Stimulated activated CD8-positive, alpha-beta memory T cell treated with anti-CD3 and anti-CD28 coated beads, Interleukin-15, amount 100 ng/mL, for 48 hours (primary cell): ENCODE data around the gene MR1.

Experiments
- DNase-seq, 2 donors: peaks; one replicate each; pipeline ENCODE4 v3.0.0-alpha.2; 2020; ENCODE audit warnings: low read depth in 2 of 2

Gene MR1

DNA sequence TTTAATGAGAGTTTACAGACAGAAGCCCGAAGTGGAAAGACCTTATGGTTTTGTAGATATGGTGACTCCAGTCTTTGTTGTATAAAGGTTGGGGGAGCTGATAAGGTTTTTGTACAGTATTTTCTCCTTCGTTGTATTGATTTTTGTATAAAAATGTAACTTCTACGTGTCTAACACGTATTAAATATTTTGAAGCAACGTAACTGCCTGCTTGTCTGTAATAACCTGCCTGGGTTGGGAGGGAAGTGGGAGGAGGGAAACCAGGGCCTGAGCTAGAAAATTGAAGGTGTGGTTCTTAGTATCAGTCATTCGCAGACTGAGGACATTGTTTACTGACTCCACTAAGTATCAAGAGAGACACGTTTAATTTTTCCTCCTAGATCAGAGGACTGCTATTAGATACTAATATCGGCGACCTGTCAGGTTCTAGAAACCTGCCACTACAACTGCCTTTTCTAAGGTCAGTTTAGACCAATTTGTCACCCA lies 56.9 kb downstream of the MR1 start:
- DNase-seq, result peak in 1 of 2 donors; percentile 22

DNA sequence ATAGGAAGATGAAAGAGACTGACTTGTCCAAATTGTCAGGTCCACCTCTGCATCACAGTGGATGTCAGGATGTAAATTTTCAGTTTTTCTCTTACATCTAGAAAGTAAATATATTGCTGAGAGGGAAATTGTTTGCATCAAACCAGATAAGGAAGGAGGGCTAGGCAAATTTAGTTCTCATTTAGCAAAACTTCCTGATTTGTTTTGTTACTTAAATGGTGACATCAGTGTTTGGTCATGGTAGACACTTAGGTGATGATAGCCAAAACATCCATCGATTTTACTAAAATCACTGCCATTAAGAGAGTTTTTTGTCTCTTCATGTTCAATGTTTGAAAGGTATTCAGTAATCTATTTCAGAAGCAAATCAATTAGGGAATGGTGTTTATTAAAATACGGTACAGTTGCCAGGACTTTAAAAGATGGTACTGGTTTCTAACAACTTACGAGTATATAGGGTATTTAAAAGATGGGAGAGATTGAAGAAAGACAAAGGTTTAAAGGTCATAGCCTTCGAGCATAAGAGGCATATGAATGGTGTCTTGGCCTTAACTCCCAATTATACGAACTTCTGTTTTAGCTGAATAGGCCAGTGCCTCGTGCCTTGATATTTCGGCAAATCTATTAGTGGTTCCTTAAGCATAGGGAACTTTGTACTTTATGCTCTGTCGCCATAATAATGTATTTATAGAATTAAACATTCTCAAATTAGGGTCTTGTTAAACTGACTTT lies 57.7 kb downstream of the MR1 start:
- DNase-seq, result no peak

DNA sequence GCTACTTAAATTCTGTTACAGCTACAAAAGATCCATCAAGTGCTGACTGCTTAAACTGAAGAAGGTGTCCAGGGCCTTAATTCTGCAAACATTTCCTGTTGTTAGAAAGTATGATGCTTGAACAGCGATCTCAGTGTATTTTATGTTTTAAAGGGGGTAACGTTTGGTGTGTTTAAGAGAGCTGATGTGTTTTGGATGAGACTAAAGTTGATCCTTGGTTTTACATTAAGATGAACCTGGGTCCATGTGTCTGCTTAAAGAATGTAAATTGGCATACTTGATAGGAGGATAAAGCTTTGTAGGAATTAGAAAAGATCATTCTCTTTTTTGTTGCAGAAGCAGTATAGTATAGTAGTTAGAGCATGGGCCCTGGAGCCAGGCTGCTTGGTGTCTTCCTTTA lies 58.3 kb downstream of the MR1 start:
- DNase-seq, result no peak

DNA sequence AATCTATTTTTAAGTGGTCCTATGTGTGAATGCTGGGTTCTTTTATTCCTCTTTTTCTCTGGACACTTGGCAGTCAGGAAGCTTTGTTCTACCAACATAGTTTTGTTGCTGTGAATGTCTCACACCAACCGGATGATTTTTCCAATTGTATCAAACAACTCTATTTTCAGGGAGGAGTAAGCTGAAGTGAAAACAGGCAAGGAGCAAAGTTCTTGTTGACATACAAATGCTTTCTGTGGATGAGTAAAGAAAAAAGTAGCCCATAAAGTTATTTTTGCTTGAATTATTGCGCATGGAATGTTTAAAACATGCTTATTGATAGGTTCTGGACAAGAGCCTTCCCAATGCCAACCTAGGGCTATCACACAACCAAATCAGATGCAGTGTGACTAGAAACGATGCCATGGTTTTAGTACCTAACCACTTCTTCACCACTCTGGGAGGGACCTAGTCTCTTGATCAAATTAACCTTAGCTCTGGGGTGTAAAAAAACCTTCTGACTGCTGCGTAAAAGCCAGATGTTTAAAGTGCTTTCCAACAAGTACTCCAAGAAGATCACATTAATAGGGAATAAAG lies 59.2 kb downstream of the MR1 start:
- DNase-seq, result no peak

DNA sequence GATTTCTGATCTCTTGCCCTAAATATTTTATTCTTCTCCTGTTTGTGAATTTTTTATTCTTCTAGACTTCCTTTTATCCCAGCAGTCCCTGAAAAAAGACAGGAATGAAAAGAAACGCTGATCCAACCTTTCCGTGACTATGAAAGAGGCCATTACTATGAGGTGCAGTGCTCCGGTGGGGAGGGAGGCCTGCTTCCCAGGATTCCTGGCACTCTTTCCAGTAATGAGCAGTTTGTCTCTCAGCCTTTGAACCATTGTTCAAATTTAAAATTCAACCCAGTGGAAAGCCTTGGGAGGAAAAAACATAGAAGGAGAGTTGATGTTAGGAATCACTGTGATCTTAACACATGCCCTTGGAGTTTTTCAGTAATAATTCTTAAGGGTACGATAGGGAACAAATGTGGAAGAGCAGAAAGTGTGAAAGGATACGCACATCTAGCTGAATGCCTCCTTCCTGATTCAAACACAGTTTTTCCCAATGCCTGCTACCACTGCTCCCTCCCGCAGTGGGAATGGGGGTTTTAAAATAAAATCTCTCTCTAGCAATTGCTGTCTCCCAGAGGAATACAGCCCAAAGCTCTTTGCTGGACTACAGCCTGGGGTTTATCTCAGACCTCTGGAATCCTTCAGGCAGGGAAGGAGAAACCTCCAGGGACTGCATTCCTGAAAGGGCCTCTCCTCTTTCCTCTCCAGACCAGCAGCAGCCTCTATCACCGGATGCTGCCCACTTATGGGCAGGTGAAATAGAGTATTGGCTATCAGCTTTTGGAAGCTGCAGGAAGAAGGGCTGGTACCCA lies 60.8 kb downstream of the MR1 start:
- DNase-seq, result no peak

DNA sequence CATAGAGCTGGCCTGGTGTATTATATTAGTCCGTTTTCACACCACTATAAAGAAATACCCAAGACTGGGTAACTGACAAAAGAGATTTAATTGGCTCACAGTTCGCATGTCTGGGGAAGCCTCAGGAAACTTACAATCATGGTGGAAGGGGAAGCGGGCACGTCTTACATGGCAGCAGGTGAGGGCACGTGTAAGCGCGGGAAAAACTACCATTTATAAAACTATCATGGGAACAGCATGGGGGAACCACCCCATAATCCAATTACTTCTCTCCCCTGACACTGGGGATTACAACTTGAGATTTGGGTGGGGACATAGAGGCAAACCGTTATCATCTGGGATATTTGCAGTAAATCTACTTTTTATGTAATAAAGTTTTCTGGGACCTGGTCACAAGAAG lies 61.5 kb downstream of the MR1 start:
- DNase-seq, result no peak

DNA sequence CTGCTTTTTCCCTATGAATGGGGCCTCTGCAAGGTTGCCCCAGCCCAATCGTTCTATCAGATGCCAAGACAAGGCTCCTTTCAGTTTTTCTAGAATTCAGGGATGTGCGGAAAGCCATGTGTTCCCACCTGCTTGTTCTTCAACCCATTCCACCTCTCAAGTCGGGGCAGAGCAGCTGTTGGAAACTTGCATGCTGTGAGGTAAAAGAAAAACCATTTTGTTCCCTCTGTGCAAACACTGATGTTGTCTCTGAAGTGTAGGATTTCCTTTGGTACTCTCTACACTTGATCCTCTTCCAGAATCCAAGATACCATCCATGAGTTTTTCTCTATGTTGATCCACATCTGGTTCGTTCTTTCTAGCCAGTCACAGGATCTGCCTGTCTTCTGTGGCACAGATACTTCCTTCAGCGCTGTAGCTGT lies 62.0 kb downstream of the MR1 start:
- no peak for DNase-seq

DNA sequence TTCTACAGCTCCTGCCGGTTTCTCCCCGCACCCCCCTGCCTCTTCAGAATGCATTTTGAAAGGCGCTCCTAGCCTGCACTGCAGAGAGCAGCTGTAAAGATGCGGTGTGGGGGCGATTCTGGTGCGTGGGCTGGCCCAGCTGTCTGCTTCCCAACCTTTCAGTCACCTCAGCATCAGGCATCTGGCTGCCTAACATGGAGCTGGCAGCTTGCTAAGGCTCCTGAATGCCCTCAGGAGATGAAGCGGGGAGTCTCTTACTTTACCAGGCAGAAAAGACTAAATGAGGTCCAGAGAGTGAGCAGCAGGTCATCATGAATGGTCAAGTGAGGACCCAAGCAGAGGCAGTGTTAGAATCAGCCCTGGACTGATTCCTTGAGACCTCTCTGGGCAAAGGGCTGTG lies 63.5 kb downstream of the MR1 start:
- DNase-seq, result no peak

DNA sequence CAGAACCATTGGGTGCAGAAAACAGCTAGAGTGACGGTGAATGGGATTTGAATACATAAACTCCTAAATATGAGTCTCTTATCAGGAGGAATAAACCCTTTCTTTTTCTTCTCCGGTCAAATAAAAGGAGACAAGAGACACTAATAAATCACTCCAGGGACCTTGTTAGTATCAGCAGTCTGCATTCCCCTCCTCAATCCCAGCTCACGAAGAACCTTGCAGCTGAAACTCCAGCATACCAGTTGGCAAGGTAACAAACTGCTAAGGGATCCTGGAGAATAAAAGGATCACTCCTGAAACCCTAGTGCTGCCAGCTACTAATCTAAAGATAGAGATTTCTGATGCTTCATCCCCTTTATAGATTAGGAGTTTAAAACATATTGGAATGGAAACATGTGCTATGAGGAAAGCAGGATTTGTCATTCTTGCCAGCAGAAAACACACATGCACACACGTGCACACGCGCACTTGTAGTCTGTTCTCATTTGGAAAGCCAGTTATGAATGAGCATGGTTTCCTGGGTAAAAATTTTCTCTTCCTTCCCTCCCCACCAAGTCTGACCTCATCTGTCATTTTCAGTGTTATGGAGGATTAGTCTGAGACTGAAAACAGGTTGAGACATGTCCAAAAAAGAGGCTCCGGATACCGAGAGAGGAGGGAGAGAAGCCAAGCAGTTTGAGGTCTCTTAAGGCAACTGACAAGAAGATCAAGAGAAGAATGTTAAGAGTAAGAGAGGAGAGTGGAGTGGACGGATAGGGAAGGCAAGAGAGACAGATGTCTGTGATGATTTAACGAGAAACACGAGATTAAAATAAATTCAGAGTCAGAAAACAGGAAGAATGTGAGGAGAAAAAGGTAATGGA lies 65.6 kb downstream of the MR1 start:
- DNase-seq, result no peak

DNA sequence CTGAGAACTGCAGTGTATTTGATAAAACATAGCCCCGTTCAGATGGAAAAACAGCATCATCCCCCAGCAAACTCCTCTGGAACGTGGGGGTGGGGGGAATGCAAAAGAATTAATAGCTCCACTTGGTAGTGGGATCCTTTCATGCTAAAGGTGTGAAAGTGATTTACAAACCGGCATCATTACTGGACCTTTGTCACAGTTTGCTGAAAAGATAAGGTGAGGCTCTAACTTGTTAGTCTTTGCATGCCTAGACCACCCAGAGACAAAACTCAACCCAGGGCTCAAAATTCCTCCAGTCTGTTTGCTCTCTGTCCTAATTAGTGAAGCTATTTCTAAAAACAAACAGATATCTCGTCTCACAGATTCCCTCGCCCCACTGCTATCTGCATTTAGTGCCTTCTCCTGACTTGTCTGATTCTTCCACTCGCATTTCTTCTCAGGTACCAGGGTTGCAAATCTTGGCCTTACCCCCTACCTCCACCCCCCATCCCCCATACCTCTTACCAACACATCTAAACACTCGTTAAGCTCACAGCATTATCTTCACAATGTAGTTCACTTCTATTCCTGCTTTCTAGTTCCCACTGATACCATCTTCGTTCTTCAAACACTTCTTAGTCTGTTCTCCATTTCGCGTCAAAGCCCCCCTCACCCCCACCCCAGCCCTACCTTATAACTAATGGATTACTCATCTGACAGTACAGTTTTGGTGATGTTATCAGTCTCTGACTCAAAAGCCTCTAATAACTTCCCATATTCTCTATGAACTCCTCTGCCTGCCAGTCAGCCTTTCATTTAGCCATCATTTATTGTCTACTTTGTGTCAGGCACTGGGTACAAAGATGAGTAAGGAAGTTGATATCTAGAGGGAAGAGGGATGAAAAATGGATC lies 66.5 kb downstream of the MR1 start:
- no peak for DNase-seq

DNA sequence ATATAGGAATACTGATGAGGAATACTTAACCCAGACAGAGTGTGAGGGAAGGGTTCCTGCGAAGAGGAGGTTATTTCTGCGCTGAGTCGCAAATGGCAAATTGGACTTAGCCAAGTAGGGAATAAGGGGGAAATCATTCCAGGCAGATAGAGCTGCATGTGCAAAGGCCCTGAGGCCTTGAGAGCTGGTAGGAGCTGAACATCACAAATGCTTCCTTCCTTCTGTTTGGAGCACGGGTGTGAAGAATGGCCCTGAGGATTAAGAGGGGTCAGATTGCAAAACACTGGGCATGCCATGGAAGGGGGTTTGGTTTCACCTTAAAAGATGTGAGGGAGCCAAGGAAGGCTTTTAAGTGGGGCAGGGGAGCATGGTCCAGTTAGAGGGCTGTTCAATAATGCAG lies 67.2 kb downstream of the MR1 start:
- DNase-seq, result no peak

DNA sequence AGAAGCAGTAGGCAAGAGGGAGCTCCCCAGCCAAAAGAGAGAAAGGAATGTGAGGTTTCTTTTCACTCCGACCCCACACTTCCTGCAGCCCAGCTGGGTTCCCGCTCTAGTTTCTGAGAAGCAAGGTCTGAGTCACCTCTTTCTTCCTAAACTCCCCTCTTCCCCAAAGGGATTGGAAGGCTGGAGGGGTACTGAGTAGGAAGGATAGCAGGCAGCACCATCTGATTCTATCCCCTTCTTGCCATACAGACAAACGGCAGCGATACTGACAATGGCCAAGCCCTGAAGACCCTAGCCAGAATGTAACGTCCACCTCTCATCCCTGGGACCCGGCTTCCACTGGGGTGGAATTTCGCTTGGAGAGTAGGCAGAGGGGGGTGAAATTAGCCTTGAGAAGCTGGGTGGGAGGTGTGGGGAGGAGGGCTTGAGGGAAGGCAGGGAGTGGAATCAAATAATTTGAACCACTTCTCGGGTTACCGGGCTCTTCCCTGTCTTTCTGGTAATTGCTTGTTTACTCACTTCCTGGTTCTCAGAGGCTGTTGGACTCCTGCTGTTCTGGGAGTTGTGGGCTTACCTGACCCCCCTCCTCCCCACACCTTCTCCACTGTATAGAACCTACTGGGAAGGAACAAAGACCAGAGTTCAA lies 67.9 kb downstream of the MR1 start:
- no peak for DNase-seq

DNA sequence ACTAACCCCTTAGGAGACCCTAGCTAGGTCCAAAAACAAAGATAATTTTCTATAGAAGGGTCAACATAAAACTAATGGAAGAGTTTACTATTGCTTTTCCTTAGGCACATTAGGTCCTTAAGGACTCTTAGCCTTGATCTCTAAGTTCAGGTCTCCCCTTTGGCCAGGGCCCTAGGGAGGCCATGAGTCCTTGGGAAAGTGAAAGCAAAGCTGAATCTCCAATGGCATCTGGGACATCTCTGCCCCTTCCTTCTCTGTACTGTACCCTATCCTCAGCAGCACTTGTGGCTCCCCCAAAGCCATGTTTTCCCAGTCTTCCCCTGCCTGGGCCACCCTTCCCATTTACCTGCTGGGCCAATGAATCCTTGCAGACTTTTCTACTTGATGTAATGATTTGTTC lies 69.1 kb downstream of the MR1 start:
- no peak for DNase-seq

DNA sequence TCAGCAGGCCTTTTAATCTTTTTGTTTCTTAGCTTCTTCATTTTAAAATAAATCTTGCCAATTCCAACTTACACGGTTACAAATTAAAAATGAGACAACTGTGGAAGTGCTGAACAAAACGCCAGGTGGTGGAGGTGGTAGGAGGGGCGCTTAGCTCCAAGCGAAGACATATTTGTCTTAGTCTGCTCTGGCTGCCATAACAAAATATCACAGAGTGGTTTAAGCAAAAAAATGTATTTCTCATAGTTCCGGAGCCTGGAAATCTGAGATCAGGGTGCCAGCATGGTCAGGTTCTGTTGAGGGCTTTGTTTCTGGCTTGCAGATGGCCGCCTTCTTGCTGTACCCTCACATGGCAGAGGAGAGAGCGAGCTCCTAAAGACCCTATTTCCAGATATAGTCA lies 69.6 kb downstream of the MR1 start:
- DNase-seq, result no peak

DNA sequence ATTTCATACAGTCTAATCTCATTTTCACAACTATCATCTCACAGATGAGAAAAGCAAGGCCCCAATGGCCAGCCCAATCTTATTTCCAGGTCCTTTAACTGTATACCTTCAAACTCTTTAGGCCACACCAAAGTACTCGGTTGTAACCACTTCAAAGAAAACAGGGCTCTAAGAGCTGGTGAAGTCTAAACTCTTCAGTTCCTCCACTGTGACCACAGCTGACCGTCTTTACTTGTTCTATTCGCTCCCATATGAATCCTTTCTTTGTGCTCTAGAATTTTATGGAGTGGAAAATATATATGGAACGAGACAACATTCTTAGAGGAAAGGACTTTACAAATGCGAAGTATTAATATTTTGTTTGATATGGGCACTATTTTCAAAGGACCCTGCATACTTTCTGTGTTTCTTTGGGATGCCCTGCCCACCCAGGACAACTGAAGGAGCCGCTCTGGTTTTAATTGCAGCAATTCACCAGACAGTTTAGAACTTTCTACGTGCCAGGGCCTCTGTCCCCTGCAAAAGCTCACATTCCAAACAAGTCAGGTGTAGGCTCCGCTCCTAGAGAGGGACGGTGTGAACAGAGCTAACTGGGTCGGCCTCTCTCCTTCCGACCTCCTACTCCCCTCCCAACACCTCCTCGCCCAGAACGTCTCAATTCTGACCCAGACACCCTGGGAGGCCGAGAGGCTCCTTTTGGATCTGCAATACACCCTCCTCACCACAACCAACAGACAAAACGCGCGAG lies 70.4 kb downstream of the MR1 start:
- DNase-seq, result no peak

DNA sequence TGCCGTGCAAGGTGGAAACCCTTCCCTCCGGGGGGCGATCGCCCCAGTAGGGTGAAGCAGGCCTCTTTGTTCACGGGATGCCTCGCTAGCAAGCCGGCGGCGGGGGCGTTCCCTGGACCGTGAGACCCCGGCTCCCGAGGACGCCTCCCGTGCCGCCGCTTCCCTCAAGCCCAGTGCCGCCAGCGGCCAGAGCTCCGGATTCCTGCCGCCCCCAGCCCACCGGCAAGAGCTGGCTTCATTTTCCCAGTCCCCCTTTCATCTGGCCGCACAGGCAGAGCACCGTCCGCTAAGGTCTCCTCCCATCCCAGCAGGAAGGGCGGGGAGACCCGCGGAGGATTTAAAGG lies 71.0 kb downstream of the MR1 start:
- DNase-seq, result no peak

DNA sequence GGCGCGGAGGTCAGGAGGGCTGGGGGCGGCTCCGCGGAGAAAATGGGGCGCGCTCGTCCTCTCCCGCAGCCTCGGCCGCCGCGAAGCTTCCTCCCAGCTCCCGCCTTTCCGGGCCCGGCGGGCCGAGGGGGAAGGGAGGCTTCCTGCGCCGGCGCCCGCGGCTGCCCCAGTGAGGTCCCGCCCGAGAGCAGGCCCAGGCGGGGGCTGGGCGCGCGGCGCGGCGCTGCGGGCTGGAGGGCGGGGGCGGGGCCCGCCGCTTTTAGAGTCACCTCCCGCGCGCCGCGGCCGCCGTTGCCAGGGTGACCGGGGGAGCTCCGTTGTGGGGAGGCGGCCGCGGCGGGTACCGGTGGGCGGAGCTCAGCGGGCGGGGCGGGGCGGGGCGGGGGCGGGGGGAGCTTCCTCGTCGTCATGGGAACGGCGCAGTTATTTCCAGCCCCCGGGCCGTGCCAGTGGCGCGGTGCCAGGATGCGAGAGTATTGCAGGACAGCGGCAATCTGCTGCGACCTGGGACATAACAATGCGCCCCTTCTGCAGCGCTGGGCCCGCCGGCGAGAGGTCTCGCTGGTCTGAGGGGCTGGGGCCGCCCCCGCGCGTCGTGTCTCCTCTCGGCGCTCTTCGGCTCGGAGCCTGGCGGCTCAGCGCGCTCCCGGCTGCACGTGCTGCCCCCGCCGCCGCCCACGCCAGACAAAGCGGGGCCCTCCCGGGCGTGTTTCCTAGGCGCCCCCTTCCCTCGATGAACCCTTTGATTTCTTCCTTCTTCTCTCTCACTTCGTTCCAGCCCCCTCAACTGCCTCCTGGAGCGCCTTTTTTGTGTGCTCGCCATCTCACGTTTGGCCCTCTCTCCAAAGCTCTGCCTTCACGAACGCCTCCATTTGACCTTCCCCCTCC lies 71.6 kb downstream of the MR1 start:
- peak; percentile 87 to 89 for DNase-seq

DNA sequence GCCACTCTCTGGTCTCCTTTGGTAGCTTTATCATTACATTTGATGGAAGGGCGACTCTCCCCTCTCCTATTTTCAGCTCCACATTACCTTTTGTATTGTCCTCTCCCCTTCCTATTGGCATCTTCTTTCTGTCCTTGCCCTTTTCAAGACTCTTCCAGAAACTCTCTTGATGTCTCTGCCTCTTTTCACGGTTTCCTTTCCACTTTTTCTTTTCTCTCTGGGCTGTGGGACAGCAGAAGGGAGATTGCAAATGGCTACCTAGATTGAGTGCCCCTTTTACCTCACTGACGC lies 72.2 kb downstream of the MR1 start:
- DNase-seq, result no peak

DNA sequence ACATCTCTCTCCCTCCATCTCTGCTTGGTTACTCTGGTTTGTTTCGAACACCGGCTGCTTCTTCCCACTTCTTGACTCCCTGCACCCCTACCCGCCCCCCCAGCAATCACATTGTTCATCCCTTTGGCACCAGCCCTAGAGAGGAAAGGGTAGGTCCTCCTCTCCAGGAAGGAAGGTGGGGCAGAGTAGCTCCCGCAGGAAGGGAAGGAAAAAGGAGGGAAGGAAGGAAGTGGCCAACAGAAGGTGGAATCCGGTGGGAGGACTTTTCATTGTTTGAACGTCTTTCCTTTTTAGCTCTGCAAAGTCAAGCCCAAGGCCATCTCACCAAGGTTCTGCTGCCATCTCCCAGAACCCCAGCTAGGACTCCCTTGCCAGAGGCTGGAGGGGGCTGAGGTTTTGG lies 72.7 kb downstream of the MR1 start:
- DNase-seq, result no peak
